GM19025 (cell line): ENCODE results near the gene SH3GL1.

ENCODE experiments used
- ATAC-seq: cut with Tn5 transposase; IDR thresholded peaks from one replicate; pipeline ENCODE4 v1.9.1; 2021; ENCODE audit warnings: mild to moderate bottlenecking, low read depth, moderate library complexity; ENCODE audit not compliant: unreplicated experiment

SH3GL1 gene, protein sequence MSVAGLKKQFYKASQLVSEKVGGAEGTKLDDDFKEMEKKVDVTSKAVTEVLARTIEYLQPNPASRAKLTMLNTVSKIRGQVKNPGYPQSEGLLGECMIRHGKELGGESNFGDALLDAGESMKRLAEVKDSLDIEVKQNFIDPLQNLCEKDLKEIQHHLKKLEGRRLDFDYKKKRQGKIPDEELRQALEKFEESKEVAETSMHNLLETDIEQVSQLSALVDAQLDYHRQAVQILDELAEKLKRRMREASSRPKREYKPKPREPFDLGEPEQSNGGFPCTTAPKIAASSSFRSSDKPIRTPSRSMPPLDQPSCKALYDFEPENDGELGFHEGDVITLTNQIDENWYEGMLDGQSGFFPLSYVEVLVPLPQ

DNA sequence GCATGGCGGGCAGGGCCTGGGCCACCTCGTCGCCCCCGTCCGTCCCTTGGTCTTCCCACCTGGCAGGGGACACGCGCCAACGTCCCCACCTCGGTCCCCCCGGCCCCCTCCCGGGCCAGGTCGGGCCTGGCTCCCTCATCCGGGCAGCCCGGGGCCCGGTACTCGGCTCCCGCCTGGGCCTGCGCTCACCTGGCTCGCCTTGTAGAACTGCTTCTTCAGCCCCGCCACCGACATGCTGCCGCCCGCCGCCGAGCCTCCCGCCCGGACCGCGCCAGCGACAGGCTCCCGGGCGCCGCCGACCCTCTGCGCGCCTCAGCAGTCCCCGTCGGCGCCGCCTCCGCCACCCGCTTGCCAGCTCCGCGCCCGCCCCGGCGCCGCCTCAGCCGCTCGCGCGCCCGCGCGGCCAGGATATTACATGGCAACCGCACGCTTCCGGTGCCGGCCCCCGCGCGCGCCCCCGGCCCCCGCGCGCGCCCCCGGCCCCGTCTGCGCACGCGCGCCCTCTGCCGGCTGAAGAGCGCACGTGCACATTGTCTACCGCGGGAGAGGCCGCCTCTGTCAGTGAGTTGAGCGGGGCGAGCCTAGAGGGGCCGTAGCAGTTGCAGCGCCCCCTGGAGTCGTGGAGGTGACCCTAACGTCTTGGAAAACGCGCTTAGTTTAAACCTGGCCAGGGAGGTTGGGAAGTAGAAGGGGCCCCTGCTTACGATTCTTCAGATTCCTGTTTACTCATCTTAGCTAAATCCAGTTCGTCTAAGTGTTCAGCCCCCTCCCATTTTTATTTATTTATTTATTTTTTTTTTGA lies at the start of gene SH3GL1:
TSS of gene SH3GL1 (minus strand) at position 413 of the 802 bp plus-strand sequence. CDS start at position 234, 179 bp downstream.
- peak; percentile 55 for ATAC-seq

DNA sequence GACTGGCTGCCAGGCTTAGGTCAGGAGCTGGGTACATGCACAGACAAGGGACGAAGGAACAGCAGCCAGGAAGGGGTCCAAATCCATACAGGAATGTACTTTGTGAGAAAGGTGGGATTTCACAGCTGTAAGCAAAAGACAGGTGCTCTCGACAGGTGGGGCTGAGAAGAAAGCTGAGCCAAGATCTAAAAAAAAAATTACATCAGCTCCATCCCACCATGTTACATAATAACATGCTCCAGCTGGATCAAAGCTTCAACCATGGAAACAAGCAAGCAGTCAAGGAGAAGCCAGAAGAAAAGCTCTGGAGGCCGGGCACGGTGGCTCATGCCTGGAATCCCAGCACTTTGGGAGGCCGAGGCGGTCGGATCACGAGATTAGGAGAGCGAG lies 49.3 kb upstream of the SH3GL1 start:
- ATAC-seq = no peak

DNA sequence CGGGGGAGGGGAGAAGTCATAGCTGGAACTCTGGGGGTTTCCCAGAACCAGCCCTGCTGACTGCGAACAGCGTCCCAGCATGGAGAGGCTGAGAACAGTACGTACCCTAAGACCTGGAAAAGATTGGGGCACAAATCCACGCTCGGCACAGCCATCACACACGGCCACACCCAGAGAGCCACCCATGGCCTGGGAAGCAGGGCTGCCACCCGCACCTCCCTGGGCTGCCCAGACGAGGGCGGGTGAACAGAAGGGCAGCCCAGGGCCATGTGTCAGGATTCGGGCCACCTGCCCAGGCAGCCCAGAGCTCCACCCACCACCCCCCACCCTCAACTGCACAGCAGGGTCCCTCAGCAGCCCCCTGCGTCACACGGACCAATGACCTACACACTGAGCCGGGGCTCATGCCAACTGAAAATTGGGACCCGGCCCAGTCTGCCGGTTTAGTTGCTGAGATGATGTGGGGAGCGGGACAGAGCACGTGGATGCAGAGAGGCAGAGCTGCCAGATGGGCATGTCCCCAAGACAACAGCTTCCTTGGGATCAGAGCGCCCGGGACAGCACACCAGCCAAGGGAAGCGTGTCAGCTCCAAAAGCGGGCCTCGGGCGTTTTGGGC lies 48.8 kb upstream of the SH3GL1 start:
- no peak for ATAC-seq

DNA sequence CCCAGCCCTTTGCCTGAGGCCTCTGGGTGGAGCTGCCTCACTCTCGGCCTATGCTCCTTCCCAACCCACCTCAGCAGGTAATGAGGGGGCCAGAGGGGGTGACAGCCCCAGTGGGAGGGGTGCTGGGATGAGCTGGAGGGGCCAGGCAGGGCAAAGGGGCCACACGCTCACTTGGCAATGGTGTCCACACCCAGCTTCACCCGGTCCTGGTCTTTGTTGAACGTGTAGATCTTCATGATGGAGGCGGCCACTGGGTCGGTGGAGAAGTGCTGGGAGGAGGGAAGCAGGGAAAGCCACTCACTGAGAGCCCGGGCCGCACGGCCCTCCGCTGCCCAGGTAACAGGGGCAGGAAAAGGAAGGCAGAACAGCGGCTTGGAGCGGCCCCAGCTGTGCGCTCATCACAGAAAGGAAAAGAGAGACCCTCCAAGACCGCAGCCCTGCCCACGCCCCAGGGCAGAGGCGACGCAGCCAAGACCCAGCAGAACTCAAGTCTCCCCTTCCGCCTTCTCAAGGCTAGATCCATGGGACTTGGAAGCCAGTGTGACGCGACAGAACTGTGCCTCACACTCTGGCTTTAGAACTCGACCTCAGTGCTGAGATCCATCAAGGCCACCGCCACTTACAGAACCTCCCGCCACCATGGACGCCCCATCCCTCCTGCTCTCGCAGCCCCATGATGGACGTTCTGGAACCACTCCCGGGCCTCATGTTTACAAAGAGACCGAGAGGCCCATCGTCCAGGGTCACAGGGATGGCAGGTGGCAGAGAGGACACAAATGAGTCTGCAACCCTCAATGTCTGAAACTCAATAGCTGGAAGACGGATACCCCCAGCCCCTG lies 48.0 kb upstream of the SH3GL1 start:
- ATAC-seq = no peak

DNA sequence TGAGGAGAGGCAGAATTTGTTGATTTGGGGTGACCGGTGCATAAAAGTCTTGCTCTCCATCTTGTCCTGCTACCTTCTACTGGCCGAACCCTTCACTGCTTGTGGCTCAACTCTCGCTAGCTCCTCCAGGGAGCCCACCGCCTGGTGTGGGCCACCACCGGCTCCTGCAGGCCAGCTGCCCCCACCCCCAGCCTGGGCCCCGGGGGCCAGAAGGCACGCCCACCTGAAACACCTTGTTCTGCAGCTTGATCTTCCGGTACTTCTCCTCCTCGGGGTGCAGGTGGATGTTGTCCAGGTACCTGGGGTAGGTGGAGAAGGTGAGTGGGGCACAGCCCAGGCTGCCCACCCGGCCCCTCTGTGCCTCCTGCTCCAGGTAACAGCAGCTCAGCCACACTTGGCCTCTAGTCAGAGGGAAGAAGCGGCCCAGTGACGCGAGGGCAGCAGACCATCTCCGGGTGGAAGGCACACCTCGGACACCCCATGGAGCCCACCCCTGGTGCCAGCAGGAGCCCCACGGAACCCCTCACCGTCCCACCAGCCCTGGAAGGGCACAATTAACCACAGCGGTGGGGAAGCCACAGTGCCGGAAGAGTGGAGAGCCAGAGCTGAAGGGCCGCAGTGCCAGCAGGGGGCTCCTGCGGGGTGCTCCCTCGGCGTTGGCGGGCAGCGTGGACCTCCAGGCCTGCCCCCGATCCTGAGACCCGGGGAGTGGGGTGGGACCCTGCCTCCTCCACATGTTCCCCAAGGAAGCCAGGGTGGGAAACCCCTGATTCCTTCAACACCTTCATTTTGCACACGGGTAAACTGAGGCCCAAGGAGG lies 47.2 kb upstream of the SH3GL1 start:
- ATAC-seq = no peak

DNA sequence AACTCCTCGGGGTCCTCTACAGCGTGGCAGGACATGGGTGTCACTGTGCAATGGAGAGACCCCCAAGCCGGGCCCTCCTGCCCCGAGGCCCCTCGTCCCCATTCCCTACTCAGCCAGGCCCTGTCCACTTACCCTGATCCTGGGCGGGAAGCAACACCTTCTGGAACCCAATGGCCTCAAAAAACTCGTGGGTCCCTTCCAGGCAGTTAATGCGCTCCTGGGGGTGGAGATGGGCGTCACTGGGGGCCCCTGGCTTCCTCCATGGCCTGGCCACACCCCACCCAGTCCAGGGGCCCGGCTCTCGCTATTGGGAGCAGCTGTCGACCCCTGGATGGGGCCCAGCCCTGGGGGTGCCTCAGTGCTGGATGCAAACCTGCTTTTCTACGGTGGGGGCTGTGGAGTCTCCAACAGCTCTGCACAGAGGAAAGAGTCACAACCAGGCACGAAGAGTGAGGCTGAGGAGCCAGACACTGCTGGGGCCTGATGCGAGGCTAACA lies 46.4 kb upstream of the SH3GL1 start:
- ATAC-seq = no peak

DNA sequence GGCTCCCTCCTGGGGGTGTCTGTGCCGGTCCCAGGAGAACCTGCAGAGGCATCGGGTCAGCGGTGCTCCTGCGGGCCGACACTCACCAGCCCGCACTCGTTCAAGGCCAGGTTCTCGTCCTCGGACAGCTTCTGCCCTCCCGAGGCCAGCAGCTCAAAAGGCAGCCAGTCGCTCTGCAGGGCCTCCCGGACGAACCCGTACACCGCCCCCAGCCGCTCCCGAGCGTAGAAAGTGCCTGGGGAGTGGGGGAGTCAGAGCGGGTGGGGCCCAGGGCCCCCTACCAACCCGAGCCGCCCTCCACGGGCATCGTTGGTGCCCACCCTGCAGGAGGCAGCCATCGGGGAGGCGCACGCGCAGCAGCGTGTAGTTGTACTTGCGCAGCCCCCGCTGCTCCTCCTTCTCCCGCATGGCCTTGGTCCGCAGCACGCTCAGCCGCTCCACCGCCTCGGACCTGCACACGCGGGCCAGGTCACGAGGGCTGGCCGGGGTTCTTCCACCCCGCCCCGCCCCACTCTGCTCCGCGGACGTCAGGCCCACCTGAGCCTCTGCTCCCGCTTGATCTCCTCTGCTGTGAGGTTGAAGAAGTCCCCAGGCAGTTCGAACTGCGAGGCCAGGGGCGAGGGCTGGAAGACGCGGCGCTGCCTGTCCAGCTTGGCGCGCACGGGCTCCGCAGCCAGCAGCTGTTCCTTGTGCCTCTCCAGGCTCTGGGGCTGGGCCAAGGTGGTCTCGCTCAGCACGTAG lies 45.8 kb upstream of the SH3GL1 start:
- ATAC-seq = no peak

DNA sequence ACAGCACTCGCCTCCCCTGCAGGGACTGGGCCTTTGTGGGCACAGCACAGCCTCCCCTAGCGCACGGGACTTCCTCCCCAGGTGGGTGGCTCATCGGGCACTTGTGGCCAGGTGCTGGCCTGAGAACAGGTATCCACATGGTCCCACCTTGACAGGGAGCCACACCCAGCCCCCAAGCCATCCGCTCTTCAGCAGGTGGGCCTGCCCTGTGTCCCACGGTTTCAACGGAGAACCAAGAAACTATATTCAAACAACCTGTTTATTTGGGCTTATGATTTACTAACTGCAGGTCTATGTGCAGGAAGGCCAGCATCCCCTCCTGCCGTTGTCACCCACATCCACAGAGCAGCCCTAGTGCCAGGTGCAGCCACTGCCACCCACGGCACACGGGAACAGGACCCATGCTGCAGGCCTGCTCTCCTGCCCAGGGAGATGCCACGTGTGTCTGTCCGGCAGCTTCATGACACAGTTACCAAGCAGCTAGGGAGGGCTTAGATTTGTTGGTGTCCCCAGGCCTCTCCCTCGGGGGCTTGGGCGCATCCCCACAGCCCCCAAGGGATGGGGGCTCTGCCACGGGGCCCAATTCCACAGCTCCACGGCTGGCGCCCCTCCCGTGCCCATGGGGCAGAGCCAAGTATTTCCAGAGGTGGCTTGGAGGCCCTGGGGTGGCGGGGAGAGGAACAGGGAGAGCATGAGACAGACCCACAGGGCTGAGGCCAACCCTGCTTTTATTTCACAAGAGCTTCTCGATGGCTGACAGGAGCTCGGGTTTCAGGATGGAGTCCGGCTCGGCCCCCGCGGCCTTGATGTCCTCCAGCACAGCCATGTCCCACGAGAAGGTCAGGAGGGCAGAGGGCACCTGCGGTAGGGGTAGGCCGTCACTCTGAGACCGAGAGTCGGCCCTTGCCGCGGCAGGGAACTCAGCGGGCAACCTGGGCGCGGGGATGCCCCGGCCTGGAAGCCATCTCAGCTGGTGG lies 44.7 kb upstream of the SH3GL1 start:
- ATAC-seq = no peak

DNA sequence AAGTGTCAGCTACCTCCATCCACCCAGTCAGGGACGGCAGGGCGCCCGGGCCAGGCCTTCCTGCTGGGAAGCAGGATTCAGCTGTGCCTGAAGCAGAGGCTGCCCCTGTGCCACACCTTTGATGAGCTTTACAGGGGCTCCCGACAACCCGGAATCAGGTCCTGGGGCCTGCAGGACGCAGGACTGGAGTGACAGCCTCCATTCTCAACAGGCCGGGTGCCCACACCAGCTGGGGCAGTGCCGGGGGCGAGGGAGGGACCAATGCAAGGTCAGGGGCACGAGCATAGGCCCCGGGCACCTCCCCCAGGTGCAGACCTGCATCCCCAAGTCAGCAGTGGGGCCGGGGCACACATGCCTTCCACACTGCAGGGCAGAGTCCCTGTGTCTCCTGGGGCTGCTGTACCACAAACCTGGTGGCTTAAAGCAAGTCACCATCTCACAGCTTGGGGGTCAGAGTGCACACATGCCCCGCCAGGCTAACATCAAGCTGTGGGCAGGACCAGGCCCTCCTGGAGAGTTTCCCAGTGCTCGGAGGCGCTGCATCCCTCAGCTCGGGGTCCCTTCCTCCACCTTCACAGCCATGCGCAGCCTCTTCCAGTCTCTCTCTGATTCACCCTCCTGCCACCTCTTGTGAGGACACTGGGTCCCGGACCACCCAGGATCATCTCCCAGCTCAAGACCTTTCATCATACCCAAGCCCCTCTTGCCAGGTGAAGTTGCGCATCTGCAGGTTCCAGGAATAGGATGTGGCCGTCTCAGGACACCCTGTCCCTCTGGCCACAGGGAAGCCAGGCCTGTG lies 43.8 kb upstream of the SH3GL1 start:
- no peak for ATAC-seq

DNA sequence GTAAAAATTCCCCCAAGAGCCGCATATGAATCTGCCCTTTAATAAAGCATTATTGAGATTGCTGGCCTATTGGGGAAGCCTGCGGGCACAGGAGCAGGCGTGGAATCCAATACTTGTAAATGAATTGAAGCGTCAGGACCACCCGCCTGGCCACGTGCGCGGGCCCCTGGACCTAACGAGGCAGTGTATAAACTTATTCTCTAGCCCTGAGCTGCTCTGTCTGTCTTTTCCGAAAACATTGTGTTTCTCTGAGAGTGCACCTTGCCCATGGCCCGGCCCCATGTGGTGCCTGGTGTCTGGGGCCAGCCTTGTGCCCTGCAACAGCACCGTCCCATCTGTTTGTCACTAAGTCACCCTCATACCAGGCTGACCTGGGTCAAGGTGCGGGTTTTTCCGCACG lies 42.8 kb upstream of the SH3GL1 start:
- ATAC-seq = no peak

DNA sequence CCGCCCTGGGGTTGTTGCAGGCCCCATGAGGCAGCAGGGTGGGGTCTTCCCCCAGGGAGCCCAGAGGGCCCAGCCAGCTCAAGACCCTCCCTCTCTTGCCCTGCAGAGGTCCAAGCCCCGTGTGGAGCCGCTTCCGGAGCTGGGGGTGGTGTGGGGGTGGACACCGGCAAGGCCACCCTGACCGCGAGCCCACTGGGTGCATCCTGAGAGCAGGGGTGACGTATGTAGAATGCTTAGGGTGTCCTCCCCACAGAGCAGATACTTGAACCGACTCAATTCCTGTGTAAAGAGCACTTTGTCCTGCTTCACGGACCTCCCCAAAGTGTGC lies 42.4 kb upstream of the SH3GL1 start:
- ATAC-seq = no peak

DNA sequence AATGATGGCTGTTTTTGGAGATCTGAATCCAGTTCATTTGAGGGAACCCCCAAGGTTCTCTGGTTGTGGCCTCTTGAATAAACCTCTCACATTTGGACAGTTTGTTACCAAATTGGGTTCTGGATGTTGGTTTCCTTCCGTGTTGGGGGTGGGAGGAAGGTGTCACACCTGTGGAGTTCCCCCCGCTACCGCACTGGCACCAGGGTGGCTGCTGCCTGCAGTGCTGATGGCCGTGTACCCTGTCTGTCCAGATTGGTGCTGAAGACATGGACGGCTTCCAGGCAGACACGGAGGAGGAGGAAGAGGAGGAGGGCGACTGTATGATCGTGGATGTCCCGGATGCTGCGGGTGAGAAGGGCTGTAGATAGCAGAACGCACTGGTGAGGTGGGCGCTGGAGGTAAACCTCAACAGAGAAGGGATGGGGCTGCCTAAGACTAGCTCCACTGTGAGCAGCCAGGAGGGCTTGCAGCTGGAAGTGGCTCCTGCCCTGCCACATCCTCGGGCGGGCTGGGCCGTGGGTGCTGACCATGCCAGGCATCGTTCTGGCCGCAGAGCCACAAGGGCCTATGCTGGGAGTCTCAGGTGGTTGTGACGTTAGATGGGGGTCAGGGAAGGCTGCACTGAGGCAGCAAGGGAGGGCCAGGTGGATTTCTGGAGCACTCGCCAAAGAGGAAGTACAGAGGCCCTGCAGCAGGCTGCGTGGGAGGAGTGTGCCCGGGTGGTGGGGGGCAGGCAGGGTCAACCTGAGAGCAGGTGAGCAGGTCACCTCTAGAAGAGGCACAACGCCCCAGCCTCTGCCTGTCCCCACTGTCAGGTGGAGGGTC lies 41.9 kb upstream of the SH3GL1 start:
- no peak for ATAC-seq

DNA sequence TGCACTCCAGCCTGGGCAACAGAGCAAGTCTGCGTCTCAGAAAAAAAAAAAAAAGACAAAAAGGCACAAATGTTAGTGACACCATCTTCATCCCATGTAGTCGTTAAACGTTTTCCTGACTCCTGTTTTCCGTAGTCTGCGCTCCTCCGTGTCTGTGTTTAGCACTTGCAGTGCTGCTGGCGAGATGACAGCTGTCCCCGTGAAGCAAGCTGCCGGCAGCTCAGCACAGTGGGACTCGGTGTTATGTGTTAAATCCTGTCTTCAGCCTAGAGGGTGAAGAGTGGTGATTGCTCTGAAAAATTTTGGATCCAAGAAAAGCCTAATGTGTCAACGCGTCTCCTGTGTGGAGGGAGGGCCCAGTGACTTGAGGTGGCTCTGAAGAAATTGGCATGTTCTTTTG lies 38.9 kb upstream of the SH3GL1 start:
- no peak for ATAC-seq

DNA sequence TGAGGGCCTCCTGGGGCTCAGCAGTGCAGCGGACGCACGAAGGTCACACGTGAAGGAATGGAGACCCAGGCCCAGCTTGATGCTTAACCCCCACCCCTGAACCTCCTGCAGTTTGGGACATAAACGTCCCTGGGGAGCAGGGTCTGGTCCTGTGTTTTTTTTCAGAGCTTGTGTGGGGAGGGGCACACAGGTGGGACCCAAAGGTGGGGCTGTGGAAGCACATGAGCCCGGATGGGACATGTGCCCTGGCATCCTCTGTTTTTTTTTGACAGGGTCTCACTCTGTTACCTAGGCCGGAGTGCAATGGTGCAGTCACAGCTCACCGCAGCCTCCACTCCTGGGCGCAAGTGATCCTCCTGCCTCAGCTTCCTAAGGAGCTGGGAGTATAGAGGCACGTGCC lies 36.8 kb upstream of the SH3GL1 start:
- ATAC-seq = no peak

DNA sequence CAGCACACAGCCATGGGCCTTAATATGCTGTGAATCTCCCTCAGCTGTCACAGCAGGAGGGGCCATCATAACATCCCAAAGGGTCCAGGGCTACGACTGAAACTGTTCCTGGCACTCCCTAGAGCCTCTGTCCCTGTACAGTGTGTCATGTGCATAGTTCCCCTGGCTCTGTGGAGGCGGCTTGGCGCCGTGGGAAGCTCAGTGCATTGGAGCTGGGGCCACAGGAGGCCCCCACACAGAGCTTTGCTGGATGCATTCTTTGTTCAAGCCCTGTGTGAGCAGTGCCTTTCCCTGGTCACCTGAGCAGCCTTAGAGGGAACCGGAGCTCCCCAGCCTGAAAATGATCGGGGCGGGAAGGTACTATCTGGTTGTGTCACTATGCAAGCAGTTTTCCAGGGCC lies 35.9 kb upstream of the SH3GL1 start:
- no peak for ATAC-seq

DNA sequence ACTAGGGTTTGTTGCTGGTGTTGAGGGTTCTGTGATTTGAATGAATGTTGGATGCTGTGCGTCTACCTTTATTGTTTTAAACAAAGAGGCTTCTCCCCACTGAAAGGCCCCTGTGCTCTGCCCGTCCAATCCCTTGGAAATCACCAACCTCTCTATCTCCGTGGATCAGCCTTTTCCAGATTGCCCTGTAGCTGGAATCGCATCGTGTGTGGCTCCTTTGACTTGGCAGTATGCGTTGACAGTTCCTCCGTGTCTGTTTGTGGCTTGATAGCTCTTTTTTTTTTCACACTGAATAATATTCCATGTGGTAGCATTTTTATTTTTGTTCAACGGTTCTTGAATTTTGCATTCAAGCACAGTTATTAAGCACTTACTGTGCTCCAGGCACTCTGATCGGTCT lies 34.0 kb upstream of the SH3GL1 start:
- ATAC-seq = no peak
